ENCODE results near the gene CACNA2D2. TPM values are rescaled to one million over a fixed set of nuclear protein-coding genes. Genes with fewer than 3 reads are reported as not detected.

The CACNA2D2 gene
- total and polyA plus RNA-seq, 12 donors = 0.09 to 2.0 (median 0.60) TPM

DNA sequence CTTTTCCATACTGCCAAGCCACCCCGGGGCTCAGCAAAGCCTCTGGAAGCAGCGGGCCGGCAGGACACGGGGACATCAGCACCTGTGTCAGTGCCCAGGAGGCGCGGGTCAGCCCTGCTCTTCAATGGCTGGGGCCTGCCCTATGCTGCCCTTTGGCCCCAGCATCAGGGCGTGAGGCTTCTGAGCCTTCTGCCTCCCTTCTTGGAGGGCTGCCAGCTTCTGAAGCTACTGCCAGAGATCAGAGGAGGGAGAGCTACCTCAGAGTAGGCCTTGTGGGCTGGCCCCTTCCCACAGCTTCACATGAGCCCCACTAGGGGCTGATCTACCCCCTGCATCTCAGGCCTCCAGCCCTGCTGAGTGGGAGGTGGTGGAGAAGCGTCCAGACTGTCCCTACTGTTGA is 131.1 kb downstream of the CACNA2D2 start:
- TF ChIP-seq POLR2A (IDR thresholded peaks at IDR 0.05) (no peak), CTCF (IDR thresholded peaks at IDR 0.05) (no peak)
- Histone ChIP-seq H3K27ac (no peak overlapping the region), H3K27me3 (no peaks in the 10 kb centered on the region), H3K4me3 (no peak overlapping the region), H3K4me1 (replicated peaks in 1 of 2) (no peaks in the 10 kb centered on the region), H3K36me3 (replicated peaks in 1 of 2) (no peaks in the 10 kb centered on the region), H3K9me3 (replicated peaks in 1 of 3) (no peaks in the 10 kb centered on the region)
- intact Hi-C loops (cut with DNase I) = no loop called here
- 52 to 77% (median 64%) methylated on average over 3 to 8 of the region's 8 CpGs for WGBS, 4 donors
- no peak for DNase-seq

DNA sequence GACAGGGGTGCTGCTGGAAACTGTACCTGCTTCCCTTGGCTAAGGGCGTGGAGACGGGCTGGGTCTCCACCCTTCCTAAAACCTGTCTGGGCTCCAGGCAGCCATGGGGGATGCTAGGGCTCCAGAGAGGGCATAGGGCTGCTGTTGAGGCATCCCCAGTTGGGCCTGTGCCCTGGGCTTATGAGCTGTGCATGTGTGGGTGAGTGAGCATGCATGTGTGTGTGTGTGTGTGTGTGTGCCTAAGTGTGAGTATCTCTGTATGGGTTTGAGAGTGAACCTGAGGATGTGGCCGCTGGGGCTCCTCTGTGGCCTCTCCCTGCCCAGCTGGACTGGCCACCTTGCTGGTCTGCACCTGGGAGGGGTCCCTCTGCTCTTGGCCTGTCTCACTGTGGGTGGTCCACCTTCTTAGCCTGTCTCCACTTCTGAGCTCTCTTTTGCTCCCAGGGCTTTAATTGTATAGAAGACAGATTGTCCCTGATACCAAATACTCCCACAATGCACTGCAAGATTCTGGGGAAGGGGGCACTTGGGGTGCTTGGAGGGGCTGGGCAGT is 132.2 kb downstream of the CACNA2D2 start:
- Histone ChIP-seq H3K4me3 (no peak overlapping the region), H3K36me3 (replicated peaks in 1 of 2) (no peaks in the 10 kb centered on the region), H3K9me3 (replicated peaks in 1 of 3) (no peaks in the 10 kb centered on the region), H3K27ac (no peak overlapping the region), H3K27me3 (no peaks in the 10 kb centered on the region), H3K4me1 (replicated peaks in 1 of 2) (no peaks in the 10 kb centered on the region)
- intact Hi-C loops (cut with DNase I) = no loop called here
- TF ChIP-seq POLR2A (IDR thresholded peaks at IDR 0.05) = no peak
- no peak for TF ChIP-seq CTCF (IDR thresholded peaks at IDR 0.05)
- no peak for DNase-seq
- 44 to 93% (median 86%) methylated on average over 3 of the region's 3 CpGs for WGBS, 4 donors

DNA sequence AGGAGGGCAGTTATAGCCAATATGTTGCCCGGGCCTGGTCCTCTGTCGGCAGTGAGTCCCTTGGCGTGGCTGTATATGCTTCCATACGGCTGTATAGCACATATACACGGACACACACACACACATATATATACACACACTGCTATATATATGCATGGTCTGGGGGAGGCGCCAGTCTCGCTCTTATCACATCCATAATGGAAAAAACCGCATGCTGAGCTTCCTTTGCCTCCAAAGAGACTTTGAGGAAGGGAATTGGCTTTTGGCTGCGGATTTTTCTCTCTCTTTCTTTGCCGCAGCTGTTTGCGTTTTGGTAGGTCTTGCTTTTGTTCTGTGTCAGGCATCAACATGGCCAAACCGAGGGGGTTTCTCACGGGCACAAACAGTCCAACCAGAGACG is 132.8 kb downstream of the CACNA2D2 start:
- no peaks in the 10 kb centered on the region for H3K27me3 ChIP-seq
- no peak for DNase-seq
- no peaks in the 10 kb centered on the region for H3K9me3 ChIP-seq (replicated peaks in 1 of 3)
- no peak overlapping the region for H3K4me3 ChIP-seq
- WGBS, 4 donors = 52 to 64% (median 61%) methylated on average over 12 to 14 of the region's 14 CpGs
- H3K4me1 ChIP-seq (replicated peaks in 1 of 2) = no peaks in the 10 kb centered on the region
- no peak overlapping the region for H3K27ac ChIP-seq
- no peaks in the 10 kb centered on the region for H3K36me3 ChIP-seq (replicated peaks in 1 of 2)
- intact Hi-C loops (cut with DNase I) = no loop called here
- TF ChIP-seq POLR2A (IDR thresholded peaks at IDR 0.05) = no peak
- no peak for TF ChIP-seq CTCF (IDR thresholded peaks at IDR 0.05)

- Histone ChIP-seq H3K27me3 (no peaks in the 10 kb centered on the region), H3K4me1 (replicated peaks in 1 of 2) (peaks cover 6% of the 10 kb centered on the region in 2 donors), H3K36me3 (replicated peaks in 1 of 2) (no peaks in the 10 kb centered on the region), H3K9me3 (replicated peaks in 1 of 3) (no peaks in the 10 kb centered on the region), H3K4me3 (no peak overlapping the region), H3K27ac (no peak overlapping the region)
- TF ChIP-seq CTCF (IDR thresholded peaks at IDR 0.05) (no peak), POLR2A (IDR thresholded peaks at IDR 0.05) (no peak)
- intact Hi-C loops (cut with DNase I) = no loop called here
- no peak for DNase-seq
- 65 to 75% (median 72%) methylated on average over 7 to 9 of the region's 9 CpGs for WGBS, 4 donors
Measured at GRCh38 chr3:50369012-50369670, 134.3 kb downstream of the CACNA2D2 start.

All from adrenal gland (tissue), 12 donors.